HG03159 (cell line): ENCODE measurements around the gene ATP6V1C2.

Experiments used
- ATAC-seq: cut with Tn5 transposase; IDR thresholded peaks from one replicate; pipeline ENCODE4 v1.9.1; 2021; ENCODE audit warnings: mild to moderate bottlenecking, moderate library complexity; ENCODE audit not compliant: unreplicated experiment

The ATP6V1C2 gene, protein sequence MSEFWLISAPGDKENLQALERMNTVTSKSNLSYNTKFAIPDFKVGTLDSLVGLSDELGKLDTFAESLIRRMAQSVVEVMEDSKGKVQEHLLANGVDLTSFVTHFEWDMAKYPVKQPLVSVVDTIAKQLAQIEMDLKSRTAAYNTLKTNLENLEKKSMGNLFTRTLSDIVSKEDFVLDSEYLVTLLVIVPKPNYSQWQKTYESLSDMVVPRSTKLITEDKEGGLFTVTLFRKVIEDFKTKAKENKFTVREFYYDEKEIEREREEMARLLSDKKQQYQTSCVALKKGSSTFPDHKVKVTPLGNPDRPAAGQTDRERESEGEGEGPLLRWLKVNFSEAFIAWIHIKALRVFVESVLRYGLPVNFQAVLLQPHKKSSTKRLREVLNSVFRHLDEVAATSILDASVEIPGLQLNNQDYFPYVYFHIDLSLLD

DNA sequence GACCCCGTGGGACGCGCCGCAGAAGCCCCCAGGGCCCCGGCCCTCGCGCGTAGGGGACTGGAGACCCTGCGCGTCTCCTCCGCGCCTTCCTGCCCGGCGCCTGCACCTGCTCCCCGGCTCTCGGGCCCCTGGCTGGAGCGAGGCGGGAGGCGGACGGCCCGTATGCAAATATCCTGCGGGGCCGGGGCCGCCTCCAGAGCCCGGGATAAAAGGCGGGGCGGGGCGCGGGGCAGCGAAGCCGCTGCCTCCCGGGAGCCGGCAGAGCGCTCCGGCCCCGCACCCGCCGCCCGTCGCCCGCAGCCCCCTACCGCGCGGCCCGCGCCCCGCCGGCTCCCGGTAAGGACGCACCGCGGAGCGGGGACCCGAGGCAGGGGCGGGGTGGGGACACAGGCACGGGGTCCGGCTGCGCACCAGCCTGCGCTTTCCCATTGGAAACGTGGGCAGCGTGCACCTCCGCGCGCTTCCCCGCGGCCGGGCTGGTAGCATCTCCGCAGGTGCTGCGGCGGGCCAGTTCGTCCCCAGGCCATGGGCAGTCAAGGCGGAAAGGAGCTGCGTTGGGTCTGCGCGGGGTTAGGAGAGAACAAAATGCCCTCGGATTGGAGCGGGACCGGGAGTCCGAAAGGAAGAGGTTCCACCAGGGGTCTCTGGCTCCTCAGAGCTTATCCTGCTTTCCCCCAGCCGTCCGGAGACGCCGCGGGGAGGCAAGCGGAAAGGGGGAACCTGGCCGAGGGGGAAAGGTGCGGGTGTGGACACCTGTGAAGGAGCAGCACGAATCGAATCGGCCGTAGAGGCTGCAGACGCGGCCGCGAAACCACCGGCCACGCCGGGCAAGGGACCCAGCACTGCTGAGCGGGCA, at the start of gene ATP6V1C2:
ATP6V1C2 (plus strand) TSS at position 235 of the 856 bp plus-strand sequence. CDS start 1,220 bp downstream, outside the sequence.
- ATAC-seq = no peak

DNA sequence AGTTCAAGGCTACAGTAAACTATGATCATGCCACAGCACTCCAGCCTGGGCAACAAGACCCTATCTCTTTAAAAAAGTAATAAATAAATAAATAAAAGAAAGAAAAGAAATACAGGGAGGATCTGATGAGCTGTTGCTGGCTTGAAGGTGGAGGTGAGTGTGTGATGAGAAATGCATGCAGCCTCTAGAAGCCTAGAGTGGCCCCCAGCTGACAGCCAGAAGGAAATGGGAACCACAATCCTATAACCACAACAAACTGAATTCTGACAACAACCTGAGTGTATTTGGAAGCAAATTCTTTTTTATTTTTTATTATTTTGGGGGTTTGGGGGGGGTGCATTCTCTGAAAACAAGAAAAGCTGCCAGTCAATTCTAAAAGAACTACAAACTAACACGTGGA, 46.3 kb upstream of the ATP6V1C2 start:
- ATAC-seq = no peak

DNA sequence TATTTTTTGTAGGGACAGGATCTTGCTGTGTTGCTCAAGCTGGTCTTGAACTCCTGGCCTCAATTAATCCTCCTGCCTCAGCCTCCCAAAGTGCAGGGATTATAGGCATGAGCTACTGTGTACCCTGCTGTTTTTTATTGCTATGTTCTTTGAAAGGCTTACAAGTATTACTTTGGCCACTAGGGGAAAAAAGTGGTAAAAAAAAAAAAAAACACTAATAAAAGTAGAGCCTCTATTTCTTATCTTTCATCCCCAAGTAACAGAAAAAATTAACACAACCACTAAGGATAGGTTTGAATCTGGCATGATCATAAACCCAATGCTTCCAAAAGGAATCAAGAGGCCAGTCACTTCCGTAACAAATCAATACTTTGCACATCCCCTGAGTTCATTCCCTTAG, 43.2 kb upstream of the ATP6V1C2 start:
- no peak for ATAC-seq

DNA sequence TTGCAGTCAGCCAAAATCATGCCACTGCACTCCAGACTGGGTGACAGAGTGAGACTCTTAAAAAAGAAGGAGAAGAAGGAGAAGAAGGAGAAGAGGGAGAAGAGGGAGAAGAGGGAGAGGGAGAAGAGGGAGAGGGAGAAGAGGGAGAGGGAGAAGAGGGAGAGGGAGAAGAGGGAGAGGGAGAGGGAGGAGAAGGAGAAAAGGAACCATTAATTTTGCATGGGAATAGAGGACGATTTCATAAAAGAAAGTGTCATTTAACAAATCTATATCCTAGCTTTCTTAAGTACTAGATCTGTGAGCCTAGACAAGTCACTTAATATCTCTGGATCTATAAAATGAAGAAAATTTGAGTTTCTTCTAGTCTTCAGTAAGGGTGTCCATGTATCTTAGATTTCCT, 41.2 kb upstream of the ATP6V1C2 start:
- ATAC-seq = no peak

DNA sequence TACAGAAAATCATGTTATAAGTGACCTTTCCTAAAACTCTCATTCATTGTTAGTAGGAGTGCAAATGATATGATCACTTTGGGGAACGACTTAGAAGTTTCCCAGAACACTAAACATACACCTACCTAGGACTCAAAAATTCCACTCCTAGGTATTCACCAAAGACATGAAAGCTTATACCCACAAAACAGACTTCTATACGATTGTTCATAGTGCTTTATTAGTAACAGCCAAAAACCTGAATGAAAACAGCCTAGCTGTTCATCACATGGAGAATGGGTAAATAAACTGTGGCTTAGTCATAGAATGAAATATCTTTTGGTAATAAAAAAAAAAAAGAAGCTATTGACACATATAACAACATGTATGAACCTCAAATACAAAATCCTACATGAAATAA, 40.5 kb upstream of the ATP6V1C2 start:
- ATAC-seq = no peak

DNA sequence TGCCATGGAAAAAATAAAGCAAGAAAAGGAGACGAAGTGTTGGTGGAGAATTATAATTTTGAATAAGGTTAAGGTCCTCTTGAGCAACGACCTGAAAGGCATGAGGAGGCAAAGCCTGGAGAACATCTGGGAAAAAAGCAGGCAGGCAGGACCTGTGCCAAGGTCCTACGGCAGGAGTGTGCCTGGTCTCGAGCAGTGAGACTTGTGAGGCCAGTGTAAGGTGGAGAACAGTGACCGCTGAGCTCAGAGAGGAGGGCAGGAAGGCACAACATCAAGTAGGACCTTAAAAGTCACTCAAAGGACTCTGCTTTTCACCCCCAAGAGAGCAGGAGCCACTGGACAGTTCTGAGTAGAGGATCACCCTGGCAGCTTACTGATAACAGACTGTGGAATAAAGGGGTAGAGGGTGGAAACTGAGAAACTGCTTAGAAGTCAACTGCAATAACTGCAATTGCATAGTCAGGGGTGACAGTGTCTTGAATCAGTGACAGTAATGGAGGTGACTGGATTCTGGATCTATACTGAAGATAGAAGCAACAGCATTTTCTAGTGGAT, 35.2 kb upstream of the ATP6V1C2 start:
- no peak for ATAC-seq

DNA sequence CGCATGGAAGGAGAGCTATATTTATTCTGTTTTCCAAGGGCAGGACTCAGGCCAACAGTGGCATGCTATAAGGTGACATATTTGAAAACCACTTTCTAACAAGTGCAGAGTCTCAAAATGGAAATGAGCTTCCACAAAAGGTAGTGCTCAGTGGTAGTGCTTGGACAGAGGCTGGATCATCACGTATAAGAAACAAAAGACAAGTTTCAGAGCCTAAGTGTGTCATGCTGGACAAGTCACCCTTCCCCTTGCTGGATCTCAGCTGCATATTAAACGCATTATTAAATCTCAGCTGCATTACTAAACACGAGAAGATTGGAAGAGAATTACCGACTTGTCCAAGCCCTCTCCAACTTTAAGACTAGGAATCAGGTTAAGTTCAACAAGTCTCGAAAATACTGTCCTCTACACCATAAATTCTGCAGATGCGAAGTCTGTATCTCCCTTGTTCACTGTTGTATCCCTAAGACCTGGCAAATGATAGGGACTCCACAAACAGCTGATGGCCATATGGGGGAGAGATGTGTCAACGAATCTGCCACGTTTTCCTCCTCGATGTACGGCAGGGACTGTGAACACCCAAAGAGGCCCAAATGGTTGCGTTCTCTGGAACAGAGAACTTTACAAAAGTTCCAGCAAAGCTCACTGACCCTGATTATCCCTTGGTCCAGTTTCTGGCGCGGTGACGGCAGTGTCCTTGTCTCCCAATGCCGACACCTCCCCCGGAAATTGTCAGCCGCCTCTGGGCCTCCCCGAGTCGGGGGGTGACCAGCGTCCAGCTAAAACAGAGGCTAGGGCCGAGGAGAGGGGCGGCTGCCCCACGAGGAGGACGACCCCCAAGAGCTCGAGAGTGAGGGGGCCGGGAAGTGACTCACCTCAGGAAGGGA, 32.3 kb upstream of the ATP6V1C2 start:
- ATAC-seq = peak; percentile 35

DNA sequence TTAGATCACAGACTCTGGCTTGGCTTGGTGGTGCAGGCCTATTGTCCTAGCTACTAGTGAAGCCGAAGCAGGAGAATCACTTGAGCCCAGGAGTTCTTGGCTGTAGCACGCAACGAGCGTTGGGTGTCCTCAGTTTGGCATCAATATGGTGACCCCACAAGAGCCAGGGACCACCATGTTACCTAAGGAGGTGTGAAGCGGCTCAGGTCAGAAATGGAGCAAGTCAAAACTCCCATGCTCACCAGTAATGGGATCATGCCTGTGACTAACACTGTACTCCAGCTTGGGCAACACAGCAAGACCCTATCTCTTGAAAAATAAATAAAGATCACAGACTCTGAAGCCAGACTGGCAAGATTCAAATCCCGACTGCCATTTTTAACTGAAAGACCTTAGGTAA, 29.9 kb upstream of the ATP6V1C2 start:
- ATAC-seq = no peak

DNA sequence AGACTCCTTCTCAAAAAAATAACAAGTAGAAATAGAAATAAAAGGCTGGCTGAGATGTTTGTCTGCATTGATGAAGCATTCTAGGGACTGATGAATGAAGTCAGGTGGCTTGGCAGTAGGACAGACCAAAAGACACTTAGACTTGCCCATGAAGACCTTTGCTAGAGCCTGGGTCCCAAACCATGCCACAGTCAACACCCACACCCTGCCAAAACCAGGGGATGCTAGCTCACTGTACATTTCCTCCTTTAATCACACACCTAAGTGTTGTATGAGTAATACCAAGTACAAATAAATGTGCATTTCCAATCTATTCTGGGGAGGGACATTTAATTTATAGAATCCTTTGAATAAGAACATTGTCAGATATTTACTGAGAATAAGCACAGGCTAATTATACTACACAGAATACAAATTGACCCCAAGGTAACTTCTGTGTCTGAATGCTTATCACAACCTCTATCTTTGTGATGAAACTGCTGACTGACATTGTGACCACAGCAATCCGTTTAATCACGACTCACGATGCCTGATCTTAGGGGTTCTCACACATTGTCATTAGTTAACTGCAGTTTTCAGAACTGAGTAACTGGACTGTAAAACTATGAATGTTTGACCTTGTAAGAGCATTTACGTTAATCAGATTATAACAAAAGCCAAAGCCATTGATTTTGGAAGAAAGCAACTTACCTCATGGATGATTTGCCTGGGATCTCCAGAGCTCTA, 21.2 kb upstream of the ATP6V1C2 start:
- no peak for ATAC-seq

DNA sequence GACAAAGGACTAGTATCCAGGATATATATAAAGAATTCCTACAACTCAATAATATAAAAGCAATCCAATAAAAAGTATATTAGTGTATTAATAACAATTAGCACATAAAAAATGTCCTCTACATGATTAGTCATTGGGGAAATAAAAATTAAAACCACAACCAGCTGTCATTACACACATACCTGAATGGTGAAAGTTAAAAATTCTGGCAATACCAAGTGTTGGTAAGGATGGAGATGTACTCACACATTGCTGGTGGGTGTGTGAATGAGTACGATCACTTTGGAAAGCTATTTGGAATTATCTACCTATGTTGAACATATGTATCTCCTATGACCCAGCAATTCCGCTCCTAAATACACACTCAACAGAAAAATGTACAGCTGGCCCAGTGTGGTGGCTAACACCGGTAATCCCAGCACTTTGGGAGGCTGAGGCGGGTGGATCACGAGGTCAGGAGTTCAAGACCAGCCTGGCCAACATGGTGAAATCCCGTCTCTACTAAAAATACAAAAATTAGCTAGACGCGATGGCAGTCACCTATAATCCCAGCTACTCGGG, 17.3 kb upstream of the ATP6V1C2 start:
- no peak for ATAC-seq

DNA sequence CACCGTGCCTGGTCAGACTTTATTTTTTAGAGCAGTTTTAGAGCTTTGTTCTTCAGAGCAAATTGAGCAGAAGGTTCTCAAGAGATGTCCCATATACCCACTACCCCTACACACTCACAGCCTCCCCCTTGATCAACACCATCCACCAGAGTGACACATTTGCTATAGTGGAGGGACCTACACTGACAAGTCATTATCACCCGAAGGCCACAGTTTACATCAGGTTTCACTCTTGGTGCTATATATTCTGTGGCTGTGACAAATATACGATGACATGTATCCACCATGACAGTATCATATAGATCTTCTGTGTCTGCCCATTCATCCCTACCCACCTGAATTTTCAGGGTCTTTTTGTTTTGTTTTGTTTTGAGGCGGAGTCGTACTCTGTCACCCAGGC, 15.4 kb upstream of the ATP6V1C2 start:
- ATAC-seq = no peak

DNA sequence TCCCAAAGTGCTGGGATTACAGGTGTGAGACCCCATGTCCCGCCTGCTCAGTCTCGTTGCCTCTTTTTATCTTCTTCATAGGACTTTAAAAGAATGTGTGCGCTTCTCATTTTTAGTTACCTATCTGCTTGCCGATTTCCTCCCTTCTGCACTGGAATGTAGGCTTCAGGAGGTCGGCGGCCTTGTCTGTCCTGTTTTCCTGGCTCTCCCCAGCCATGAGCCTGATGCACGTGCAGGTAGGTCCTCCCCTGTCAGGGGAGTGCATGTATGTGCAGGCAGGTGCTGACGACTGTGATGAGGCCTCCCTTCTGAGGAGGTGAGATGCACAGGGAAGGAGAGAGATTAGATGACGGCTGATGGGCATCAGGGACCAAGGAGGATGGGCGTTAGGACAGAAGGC, 13.6 kb upstream of the ATP6V1C2 start:
- ATAC-seq = no peak

DNA sequence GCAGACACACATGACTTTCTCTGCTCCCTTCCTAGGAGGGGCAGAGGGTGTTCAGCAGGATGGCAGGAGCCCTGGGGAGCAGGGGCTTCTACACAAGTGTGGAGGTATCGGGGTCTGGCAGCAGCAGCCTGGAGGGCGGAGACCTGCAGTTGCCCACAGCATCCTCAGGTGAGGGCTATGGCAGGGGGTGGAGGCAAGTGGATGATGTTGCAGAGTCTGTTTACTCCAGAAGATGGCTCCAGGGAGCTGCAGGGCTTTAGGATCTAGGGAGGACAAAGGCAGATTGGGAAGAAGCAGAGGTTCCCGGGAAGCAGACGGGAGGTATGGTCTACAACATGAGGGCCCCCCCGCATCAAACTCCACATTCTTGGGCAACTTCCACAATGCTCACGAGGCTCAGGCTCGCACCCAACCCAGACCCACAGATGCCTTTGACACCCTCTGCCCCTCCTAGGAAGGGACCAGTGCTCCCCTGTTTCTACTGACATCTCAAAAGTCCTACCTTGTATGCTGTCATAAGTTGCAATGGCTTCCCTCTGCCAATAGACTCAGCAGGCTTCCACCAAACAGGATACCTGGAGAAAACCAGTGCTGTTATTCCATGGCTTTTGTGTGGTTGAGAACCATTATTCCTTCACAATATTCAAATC, 12.0 kb upstream of the ATP6V1C2 start:
- no peak for ATAC-seq

DNA sequence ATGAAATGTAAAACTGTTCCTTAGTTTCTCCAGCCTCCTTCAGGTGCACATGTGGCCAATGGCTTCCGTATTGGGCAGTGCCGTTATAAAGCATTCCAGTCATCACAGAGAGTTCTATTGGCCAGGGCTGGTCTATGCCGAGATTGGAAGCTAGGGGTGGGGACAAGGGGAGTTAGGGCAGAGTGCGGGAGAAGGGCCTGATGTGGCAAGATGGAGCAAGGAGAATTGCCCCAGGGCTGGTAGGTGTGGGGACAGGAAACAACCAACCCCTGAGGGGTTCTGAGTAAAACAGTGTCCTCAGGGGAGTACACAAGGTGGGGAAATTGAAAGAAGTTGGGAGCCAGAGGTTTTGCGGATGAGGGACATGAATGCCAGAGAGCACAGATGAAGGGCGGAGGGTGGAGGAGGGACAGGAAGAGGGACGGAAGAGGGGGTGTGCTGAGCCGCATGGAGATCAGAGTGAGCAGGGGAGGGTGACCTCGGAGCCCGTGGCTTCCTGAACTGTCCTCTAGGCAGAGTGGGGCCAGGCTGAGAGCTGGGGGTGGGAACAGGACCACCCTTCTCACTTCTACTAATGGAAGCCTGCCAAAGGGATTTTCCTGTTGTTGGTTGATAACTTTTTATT, 9.1 kb upstream of the ATP6V1C2 start:
- ATAC-seq = no peak

DNA sequence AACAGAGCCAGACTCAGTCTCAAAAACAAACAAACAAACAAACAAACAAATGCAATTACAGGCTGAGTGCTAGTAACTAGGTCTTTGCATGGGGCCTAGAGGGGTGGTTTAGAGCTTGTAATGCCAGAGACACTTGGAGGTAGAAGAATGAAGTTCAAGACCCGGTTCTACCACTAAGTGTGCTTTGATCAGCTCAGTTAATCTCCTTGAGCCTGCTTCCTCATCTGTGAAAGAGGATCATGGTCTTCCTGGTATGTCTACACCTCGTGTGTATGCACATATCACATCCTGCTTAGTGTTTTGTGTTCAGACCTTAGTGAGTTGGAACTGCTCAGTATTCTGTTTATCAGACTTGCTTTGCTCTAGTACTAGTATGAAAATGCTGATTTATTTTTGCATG, 4.8 kb upstream of the ATP6V1C2 start:
- ATAC-seq = no peak

DNA sequence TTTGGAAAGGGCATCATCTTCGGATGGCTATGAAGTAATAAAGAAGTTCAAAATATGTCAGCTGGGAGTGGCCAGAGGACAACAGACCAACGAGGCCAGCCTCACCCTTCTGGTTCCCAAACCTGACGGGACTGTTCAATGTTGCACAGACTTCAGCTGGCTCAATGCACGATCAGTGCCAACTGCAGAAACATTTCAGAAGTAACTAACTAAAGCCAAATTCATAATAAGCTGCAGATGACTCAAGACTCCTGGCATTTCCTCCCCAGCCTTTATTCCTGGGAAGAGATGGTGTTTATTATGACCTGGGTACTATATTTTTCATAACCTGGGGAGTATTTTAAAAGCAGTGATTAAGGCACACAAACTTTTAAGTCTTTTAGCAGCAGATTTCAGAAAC, 3.8 kb upstream of the ATP6V1C2 start:
- ATAC-seq = no peak

DNA sequence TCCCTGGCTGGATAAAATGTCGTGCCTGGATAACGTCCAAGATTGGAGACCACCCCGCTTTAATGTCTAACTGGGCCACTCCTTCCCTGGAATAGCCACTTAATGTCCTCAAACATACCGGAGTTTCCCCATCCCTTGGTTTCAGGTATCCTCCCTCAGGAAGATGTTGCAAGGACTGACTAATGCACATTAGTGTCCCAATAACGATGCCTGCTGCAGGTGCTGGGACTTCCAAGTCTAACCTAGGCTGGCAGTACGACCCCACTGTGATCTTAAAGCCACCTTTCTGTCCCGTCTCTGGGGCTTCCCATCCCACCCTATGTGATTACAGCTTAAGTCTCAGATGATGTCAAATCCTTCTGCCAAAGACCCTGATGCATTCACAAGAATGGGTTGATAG, 1.1 kb upstream of the ATP6V1C2 start:
- no peak for ATAC-seq

DNA sequence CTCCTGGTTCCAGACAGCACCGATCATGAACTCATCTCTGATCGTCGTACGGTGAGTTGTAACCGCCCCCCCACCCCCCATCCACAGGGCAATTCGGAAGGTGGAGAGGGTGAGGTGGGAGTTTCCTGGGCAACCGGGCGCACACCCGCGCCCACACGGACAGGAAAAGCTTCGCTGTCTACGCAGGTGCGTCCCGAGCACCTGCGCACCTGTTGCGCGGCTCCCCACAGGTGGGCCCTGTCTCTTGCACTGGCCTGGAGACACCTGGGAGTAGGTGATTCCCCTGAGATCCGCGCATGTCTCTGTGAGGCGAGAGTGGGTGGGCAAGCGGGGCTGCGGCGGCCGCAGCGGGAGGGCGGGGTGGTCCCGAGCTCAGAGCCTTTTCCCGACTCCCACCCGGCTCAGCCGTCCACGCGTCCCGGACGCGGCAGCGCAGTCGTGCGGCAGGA, 459 bp upstream of the ATP6V1C2 start:
- no peak for ATAC-seq
